SK-N-MC (cell line): Measurements from ENCODE around the gene PF4V1.

Experiments used
- EZH2 ChIP-seq: fragments of 200-600 bp; sonication (generic); IDR thresholded peaks from one replicate; pipeline ENCODE4 v1.6.1; 2017; ENCODE audit warnings: antibody characterized with exemption
- FOXP2 ChIP-seq: optimal IDR thresholded peaks from 2 replicates; pipeline ENCODE3; 2011; ENCODE audit warnings: mild to moderate bottlenecking, moderate library complexity; ENCODE audit not compliant: insufficient read depth; ENCODE audit errors: extremely low read length, control extremely low read depth
- POLR2AphosphoS5 ChIP-seq: IDR thresholded peaks from 2 replicates; pipeline ENCODE4 v1.6.1; 2012; ENCODE audit warnings: mild to moderate bottlenecking, low read depth, low read length, borderline replicate concordance

- no peak for TF ChIP-seq POLR2AphosphoS5
- TF ChIP-seq EZH2 = no peak
- TF ChIP-seq FOXP2 = no peak
These were observed 1.8 kb upstream of the PF4V1 start for GRCh38 chr4:73851293-73851692.
